ENCODE data around the gene FAM83B.
"Not testable (repeated sequence)": the region's sequence is repeated elsewhere in the genome, so short reads cannot be mapped to it uniquely, and the experiment has no call there.

The FAM83B gene

GRCh38 chr6:54937371-54937770 is 90.8 kb downstream of the FAM83B start:
- Histone ChIP-seq H3K27me3 (ENCODE audit: control insufficient read depth, low read length) (no peaks in the 10 kb centered on the region), H3K27ac (ENCODE audit: low read depth, low read length) (no peak overlapping the region), H3K9me2 (replicated peaks; ENCODE audit: control insufficient read depth, low read length) (no peaks in the 10 kb centered on the region), H3K4me1 (ENCODE audit: control insufficient read depth, low read length) (no peaks in the 10 kb centered on the region), H3K9me3 (ENCODE audit: control insufficient read depth, insufficient read depth, low read length) (no peaks in the 10 kb centered on the region), H4K20me1 (ENCODE audit: control insufficient read depth, insufficient read depth, low read depth, low read length) (no peaks in the 10 kb centered on the region), H3K4me3 (ENCODE audit: low read length) (no peak overlapping the region), H3K36me3 (ENCODE audit: control insufficient read depth, low read length) (no peaks in the 10 kb centered on the region), H3K4me2 (ENCODE audit: low read length) (no peak overlapping the region), H3F3A (ENCODE audit: control insufficient read depth, insufficient read depth) (no peaks in the 10 kb centered on the region), H3K79me2 (ENCODE audit: control insufficient read depth, low read length) (no peaks in the 10 kb centered on the region)
- no peak for TF ChIP-seq CTCF (IDR thresholded peaks at IDR 0.05; ENCODE audit: low read depth, low read length, poor library complexity, severe bottlenecking)

- TF ChIP-seq EZH2phosphoT487 (IDR thresholded peaks at IDR 0.05; ENCODE audit: borderline replicate concordance, low read length) = no peak
- no peak for TF ChIP-seq CTCF (IDR thresholded peaks at IDR 0.05; ENCODE audit: low read depth, low read length, poor library complexity, severe bottlenecking)
These were observed 111.1 kb downstream of the FAM83B start for GRCh38 chr6:54957698-54958097.

GRCh38 chr6:54958446-54958845 is 111.9 kb downstream of the FAM83B start:
- Histone ChIP-seq H3K27ac (ENCODE audit: low read depth, low read length) (no peak overlapping the region), H3K79me2 (ENCODE audit: control insufficient read depth, low read length) (no peaks in the 10 kb centered on the region), H3K4me3 (ENCODE audit: low read length) (no peak overlapping the region), H3F3A (ENCODE audit: control insufficient read depth, insufficient read depth) (no peaks in the 10 kb centered on the region), H3K27me3 (ENCODE audit: control insufficient read depth, low read length) (no peaks in the 10 kb centered on the region), H3K9me2 (replicated peaks; ENCODE audit: control insufficient read depth, low read length) (no peaks in the 10 kb centered on the region), H3K9me3 (ENCODE audit: control insufficient read depth, insufficient read depth, low read length) (no peaks in the 10 kb centered on the region), H3K36me3 (ENCODE audit: control insufficient read depth, low read length) (no peaks in the 10 kb centered on the region), H3K4me1 (ENCODE audit: control insufficient read depth, low read length) (no peaks in the 10 kb centered on the region), H4K20me1 (ENCODE audit: control insufficient read depth, insufficient read depth, low read depth, low read length) (no peaks in the 10 kb centered on the region), H3K4me2 (ENCODE audit: low read length) (no peak overlapping the region)
- TF ChIP-seq EZH2phosphoT487 (IDR thresholded peaks at IDR 0.05; ENCODE audit: borderline replicate concordance, low read length) = no peak
- no peak for TF ChIP-seq CTCF (IDR thresholded peaks at IDR 0.05; ENCODE audit: low read depth, low read length, poor library complexity, severe bottlenecking)

More at GRCh38 chr6:54957698-54958097, 111.1 kb downstream of the FAM83B start:
- Histone ChIP-seq H3K27ac (ENCODE audit: low read depth, low read length) (no peak overlapping the region), H3F3A (ENCODE audit: control insufficient read depth, insufficient read depth) (no peaks in the 10 kb centered on the region), H3K27me3 (ENCODE audit: control insufficient read depth, low read length) (no peaks in the 10 kb centered on the region), H3K36me3 (ENCODE audit: control insufficient read depth, low read length) (no peaks in the 10 kb centered on the region), H3K79me2 (ENCODE audit: control insufficient read depth, low read length) (no peaks in the 10 kb centered on the region), H3K4me2 (ENCODE audit: low read length) (no peak overlapping the region), H3K4me3 (ENCODE audit: low read length) (no peak overlapping the region), H3K9me2 (replicated peaks; ENCODE audit: control insufficient read depth, low read length) (no peaks in the 10 kb centered on the region), H3K4me1 (ENCODE audit: control insufficient read depth, low read length) (no peaks in the 10 kb centered on the region), H3K9me3 (ENCODE audit: control insufficient read depth, insufficient read depth, low read length) (no peaks in the 10 kb centered on the region), H4K20me1 (ENCODE audit: control insufficient read depth, insufficient read depth, low read depth, low read length) (no peaks in the 10 kb centered on the region)

- Histone ChIP-seq H3F3A (ENCODE audit: control insufficient read depth, insufficient read depth) (no peaks in the 10 kb centered on the region), H3K4me2 (ENCODE audit: low read length) (no peak overlapping the region), H4K20me1 (ENCODE audit: control insufficient read depth, insufficient read depth, low read depth, low read length) (no peaks in the 10 kb centered on the region), H3K79me2 (ENCODE audit: control insufficient read depth, low read length) (no peaks in the 10 kb centered on the region), H3K9me2 (replicated peaks; ENCODE audit: control insufficient read depth, low read length) (no peaks in the 10 kb centered on the region), H3K27me3 (ENCODE audit: control insufficient read depth, low read length) (no peaks in the 10 kb centered on the region), H3K27ac (ENCODE audit: low read depth, low read length) (no peak overlapping the region), H3K4me1 (ENCODE audit: control insufficient read depth, low read length) (no peaks in the 10 kb centered on the region), H3K36me3 (ENCODE audit: control insufficient read depth, low read length) (no peaks in the 10 kb centered on the region), H3K9me3 (ENCODE audit: control insufficient read depth, insufficient read depth, low read length) (no peaks in the 10 kb centered on the region), H3K4me3 (ENCODE audit: low read length) (no peak overlapping the region)
- TF ChIP-seq EZH2phosphoT487 (IDR thresholded peaks at IDR 0.05; ENCODE audit: borderline replicate concordance, low read length) (no peak), CTCF (IDR thresholded peaks at IDR 0.05; ENCODE audit: low read depth, low read length, poor library complexity, severe bottlenecking) (no peak)
These were observed 113.2 kb downstream of the FAM83B start for GRCh38 chr6:54959820-54960219.

- H3K27ac ChIP-seq (ENCODE audit: low read depth, low read length); H3F3A ChIP-seq (ENCODE audit: control insufficient read depth, insufficient read depth); H3K4me1 ChIP-seq (ENCODE audit: control insufficient read depth, low read length): not testable (repeated sequence)
These were observed 114.8 kb downstream of the FAM83B start for GRCh38 chr6:54961372-54961771.

More at GRCh38 chr6:54961372-54961771, 114.8 kb downstream of the FAM83B start:
- H3K4me2 ChIP-seq (ENCODE audit: low read length); H3K4me3 ChIP-seq (ENCODE audit: low read length); H3K79me2 ChIP-seq (ENCODE audit: control insufficient read depth, low read length); H3K27me3 ChIP-seq (ENCODE audit: control insufficient read depth, low read length); H3K36me3 ChIP-seq (ENCODE audit: control insufficient read depth, low read length); H3K9me3 ChIP-seq (ENCODE audit: control insufficient read depth, insufficient read depth, low read length); H4K20me1 ChIP-seq (ENCODE audit: control insufficient read depth, insufficient read depth, low read depth, low read length); H3K9me2 ChIP-seq (replicated peaks; ENCODE audit: control insufficient read depth, low read length): not testable (repeated sequence)

Data from DOHH2 (cell line).